A549 treated with dexamethasone at 1 μM for 4 hours (cell line): ENCODE measurements around the gene NINJ1. TPM values are rescaled to one million over a fixed set of nuclear protein-coding genes. Genes with fewer than 3 reads are reported as not detected.

Source experiments
- total RNA-seq: library from RNA; stranded (reverse); fragments of 200-300 nt; extraction: Qiagen RNA extraction; gene quantifications from 5 replicates; pipeline ENCODE4 v1.2.3, GENCODE V29; 2022

Gene NINJ1
- 70.1 to 98.2 TPM (median 81.2 TPM) in 5 replicates for total RNA-seq

DNA sequence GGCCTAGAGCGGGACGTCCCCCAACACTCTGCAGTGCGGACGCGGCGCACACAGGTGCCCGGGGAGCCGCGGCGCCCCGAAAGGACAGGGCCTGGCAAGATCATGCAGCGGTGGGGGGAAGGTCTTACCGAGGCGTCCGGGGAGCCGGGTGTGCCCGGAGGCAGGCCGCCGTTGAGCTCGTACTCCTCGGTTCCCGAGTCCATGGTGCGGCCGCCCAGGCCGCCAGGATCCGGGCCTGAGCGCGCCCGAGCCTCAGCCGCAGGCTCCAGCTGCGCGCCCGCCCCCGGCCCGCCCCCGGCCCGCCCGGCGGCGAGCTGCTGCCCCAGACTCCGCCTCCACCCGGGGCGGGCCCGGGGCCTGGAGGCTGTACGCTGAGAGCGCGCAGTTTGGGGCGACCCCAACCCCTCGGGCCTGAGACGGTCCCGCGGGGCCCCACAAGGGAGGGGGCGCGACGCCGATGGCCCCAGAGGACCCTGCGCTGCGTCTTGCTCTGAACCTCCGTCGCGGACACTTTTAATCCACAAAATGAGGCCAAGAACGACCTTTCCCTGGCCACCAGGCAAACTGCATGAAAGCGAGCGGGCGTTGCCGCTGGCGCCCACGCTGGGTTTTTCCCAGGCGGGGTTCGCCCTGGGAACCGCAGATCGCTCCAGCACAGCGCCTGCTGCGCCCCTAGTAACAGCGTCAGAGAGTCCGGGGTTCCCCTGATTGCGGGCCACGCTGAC lies at the start of gene NINJ1:
Gene NINJ1, minus strand, starts transcription at position 237 of the 725 bp plus-strand sequence. Its CDS starts 34 bp downstream, at position 203.

GRCh38 chr9:93096131-93096802 lies 37.8 kb downstream of the NINJ1 start, which contains the start of gene CARD19:
Gene CARD19, plus strand, starts transcription at chr9:93096217. Its CDS starts 129 bp downstream, at chr9:93096346.

Other genes with a start within 250 kb of the NINJ1 start
- gene FGD3, start 186.7 kb downstream of the NINJ1 start, total RNA-seq, result 0.15 to 0.21 TPM (median 0.15 TPM) in 5 replicates
- 0.53 to 1.6 TPM (median 1.1 TPM) in 5 replicates for gene SUSD3, start 75.5 kb downstream of the NINJ1 start, total RNA-seq
- 44.6 to 60.6 TPM (median 56.6 TPM) in 5 replicates for gene CARD19, start 38.0 kb downstream of the NINJ1 start, total RNA-seq
- gene WNK2, start 49.9 kb upstream of the NINJ1 start, total RNA-seq, result 4.6 to 7.9 TPM (median 6.8 TPM) in 5 replicates